GM21528 (cell line): ENCODE data around the gene SYT1.
A peak's percentile ranks its signal among the peaks of the same experiment; 100 is the strongest.
"Not testable (repeated sequence)": the region's sequence is repeated elsewhere in the genome, so short reads cannot be mapped to it uniquely, and the experiment has no call there.

ENCODE experiments used
- ATAC-seq: cut with Tn5 transposase; IDR thresholded peaks from one replicate; pipeline ENCODE4 v1.9.1; 2021; ENCODE audit warnings: mild to moderate bottlenecking, moderate library complexity; ENCODE audit not compliant: unreplicated experiment, low FRiP score

Gene SYT1

GRCh38 chr12:78964521-78964920 is 99.9 kb downstream of the SYT1 start:
- ATAC-seq: no peak

GRCh38 chr12:78966062-78966461 is 101.5 kb downstream of the SYT1 start:
- ATAC-seq: no peak

GRCh38 chr12:78966926-78967325 is 102.4 kb downstream of the SYT1 start:
- ATAC-seq: no peak

- no peak for ATAC-seq
Observed at GRCh38 chr12:78968226-78968625, 103.7 kb downstream of the SYT1 start.

GRCh38 chr12:78970041-78970440 is 105.5 kb downstream of the SYT1 start:
- ATAC-seq: no peak

- no peak for ATAC-seq
Observed at GRCh38 chr12:78977304-78977867, 112.8 kb downstream of the SYT1 start.

- ATAC-seq: no peak
Observed at GRCh38 chr12:78994168-78994791, 129.7 kb downstream of the SYT1 start.

GRCh38 chr12:79000501-79000900 is 135.9 kb downstream of the SYT1 start:
- ATAC-seq: no peak

- ATAC-seq: no peak
Observed at GRCh38 chr12:79001404-79001803, 136.8 kb downstream of the SYT1 start.

- ATAC-seq: no peak
Observed at GRCh38 chr12:79006306-79006705, 141.7 kb downstream of the SYT1 start.

GRCh38 chr12:79008591-79008990 is 144.0 kb downstream of the SYT1 start:
- ATAC-seq: no peak

- no peak for ATAC-seq
Observed at GRCh38 chr12:79012636-79013035, 148.1 kb downstream of the SYT1 start.

- ATAC-seq: no peak
Observed at GRCh38 chr12:79016181-79016580, 151.6 kb downstream of the SYT1 start.

GRCh38 chr12:79019672-79020071 is 155.1 kb downstream of the SYT1 start:
- ATAC-seq: peak; percentile 67

GRCh38 chr12:79020106-79020505 is 155.5 kb downstream of the SYT1 start:
- no peak for ATAC-seq

GRCh38 chr12:79021021-79021420 is 156.4 kb downstream of the SYT1 start:
- ATAC-seq: no peak

- no peak for ATAC-seq
Observed at GRCh38 chr12:79023261-79023660, 158.7 kb downstream of the SYT1 start.

- ATAC-seq: no peak
Observed at GRCh38 chr12:79023784-79024183, 159.2 kb downstream of the SYT1 start.

GRCh38 chr12:79033788-79034187 is 169.2 kb downstream of the SYT1 start:
- ATAC-seq: no peak

GRCh38 chr12:79044748-79045147 is 180.2 kb downstream of the SYT1 start:
- not testable (repeated sequence) for ATAC-seq

- not testable (repeated sequence) for ATAC-seq
Observed at GRCh38 chr12:79045149-79045703, 180.7 kb downstream of the SYT1 start.

- no peak for ATAC-seq
Observed at GRCh38 chr12:79046021-79046420, 181.4 kb downstream of the SYT1 start.
